H9 (cell line): ENCODE measurements around the gene RAP1GDS1. TPM values are rescaled to one million over a fixed set of nuclear protein-coding genes. Genes with fewer than 3 reads are reported as not detected.

Experiments
- DNase-seq: peaks from one replicate; pipeline ENCODE4 v3.0.0-alpha.2; 2017
- H2AFZ ChIP-seq: one replicate; pipeline ENCODE4 v1.6.1; 2013; ENCODE audit warnings: mild to moderate bottlenecking, low read length, control low read depth, moderate library complexity
- H2AK5ac ChIP-seq: 2 replicates; pipeline ENCODE4 v1.6.1; 2013; ENCODE audit warnings: low read length, control low read depth, mixed read lengths; ENCODE audit not compliant: insufficient read length
- H2BK120ac ChIP-seq: one replicate; pipeline ENCODE4 v1.6.1; 2013; ENCODE audit warnings: low read depth, mild to moderate bottlenecking, low read length, control low read depth, inconsistent platforms; ENCODE audit not compliant: poor library complexity, severe bottlenecking
- H2BK12ac ChIP-seq: 2 replicates; pipeline ENCODE4 v1.6.1; 2013; ENCODE audit warnings: low read length, control low read depth, mixed read lengths, low read depth; ENCODE audit not compliant: insufficient read length
- H2BK15ac ChIP-seq: 2 replicates; pipeline ENCODE4 v1.6.1; 2013; ENCODE audit warnings: low read depth, low read length, control low read depth
- H2BK20ac ChIP-seq: one replicate; pipeline ENCODE4 v1.6.1; 2013; ENCODE audit warnings: low read depth, mild to moderate bottlenecking, low read length, control low read depth, inconsistent platforms; ENCODE audit not compliant: poor library complexity, severe bottlenecking
- H2BK5ac ChIP-seq: 2 replicates; pipeline ENCODE4 v1.6.1; 2013; ENCODE audit warnings: low read length, control low read depth, mixed read lengths; ENCODE audit not compliant: insufficient read length
- H3K14ac ChIP-seq: 2 replicates; pipeline ENCODE4 v1.6.1; 2013; ENCODE audit warnings: low read length, control low read depth; ENCODE audit not compliant: insufficient read depth
- H3K18ac ChIP-seq: 2 replicates; pipeline ENCODE4 v1.6.1; 2013; ENCODE audit warnings: low read depth, mild to moderate bottlenecking, mixed read lengths, low read length, control low read depth; ENCODE audit not compliant: insufficient read length
- H3K23ac ChIP-seq: 2 replicates; pipeline ENCODE4 v1.6.1; 2013; ENCODE audit warnings: low read length, control low read depth, mixed read lengths, low read depth; ENCODE audit not compliant: insufficient read length
- H3K23me2 ChIP-seq: 2 replicates; pipeline ENCODE4 v1.6.1; 2013; ENCODE audit warnings: low read depth, mild to moderate bottlenecking, mixed read lengths, low read length, control low read depth; ENCODE audit not compliant: insufficient read length, poor library complexity, severe bottlenecking
- H3K27ac ChIP-seq: 2 replicates; pipeline ENCODE4 v1.5.1; 2013; ENCODE audit warnings: low read length, control low read depth, mixed read lengths, low read depth; ENCODE audit not compliant: insufficient read length
- H3K27me3 ChIP-seq: 2 replicates; pipeline ENCODE4 v1.6.1; 2013; ENCODE audit warnings: low read length, control low read depth, inconsistent platforms; ENCODE audit not compliant: insufficient read depth
- H3K4ac ChIP-seq: 2 replicates; pipeline ENCODE4 v1.6.1; 2013; ENCODE audit warnings: low read depth, mild to moderate bottlenecking, control low read depth, inconsistent platforms, low read length, moderate library complexity
- H3K4me1 ChIP-seq: 2 replicates; pipeline ENCODE4 v1.6.1; 2013; ENCODE audit warnings: low read length, control low read depth, inconsistent platforms; ENCODE audit not compliant: insufficient read depth
- H3K4me2 ChIP-seq: 2 replicates; pipeline ENCODE4 v1.6.1; 2013; ENCODE audit warnings: low read length, control low read depth, mixed read lengths; ENCODE audit not compliant: insufficient read length, insufficient read depth
- H3K56ac ChIP-seq: 2 replicates; pipeline ENCODE4 v1.6.1; 2013; ENCODE audit warnings: low read depth, mild to moderate bottlenecking, mixed read lengths, low read length, control low read depth; ENCODE audit not compliant: insufficient read length
- H3K79me1 ChIP-seq: 2 replicates; pipeline ENCODE4 v1.6.1; 2013; ENCODE audit warnings: low read depth, mild to moderate bottlenecking, moderate library complexity, low read length, control low read depth, inconsistent platforms; ENCODE audit not compliant: insufficient read depth, poor library complexity, severe bottlenecking
- H3K79me2 ChIP-seq: 2 replicates; pipeline ENCODE4 v1.6.1; 2013; ENCODE audit warnings: low read length, control low read depth, inconsistent platforms; ENCODE audit not compliant: insufficient read depth
- H3K9ac ChIP-seq: 2 replicates; pipeline ENCODE4 v1.6.1; 2013; ENCODE audit warnings: low read length, control low read depth, mixed read lengths; ENCODE audit not compliant: insufficient read length; ENCODE audit errors: extremely low read depth
- H3K9me3 ChIP-seq: one replicate; pipeline ENCODE4 v1.6.1; 2013; ENCODE audit warnings: low read depth, low read length, inconsistent platforms; ENCODE audit not compliant: control insufficient read depth
- H3T11ph ChIP-seq: one replicate; pipeline ENCODE4 v1.6.1; 2013; ENCODE audit warnings: mild to moderate bottlenecking, low read length, control low read depth, inconsistent platforms
- H4K20me1 ChIP-seq: one replicate; pipeline ENCODE4 v1.6.1; 2013; ENCODE audit not compliant: control insufficient read depth, insufficient read length, insufficient read depth
- H4K5ac ChIP-seq: 2 replicates; pipeline ENCODE4 v1.6.1; 2013; ENCODE audit warnings: low read depth, mild to moderate bottlenecking, mixed read lengths, low read length, control low read depth; ENCODE audit not compliant: insufficient read length
- H4K8ac ChIP-seq: replicated peaks from 2 replicates; pipeline ENCODE4 v1.6.1; 2013; ENCODE audit warnings: low read length, control low read depth, mixed read lengths, low read depth; ENCODE audit not compliant: insufficient read length
- H4K91ac ChIP-seq: 2 replicates; pipeline ENCODE4 v1.6.1; 2013; ENCODE audit warnings: low read depth, mild to moderate bottlenecking, moderate library complexity, mixed read lengths, low read length, control low read depth; ENCODE audit not compliant: insufficient read length
- H3K27ac Mint-ChIP-seq, 3 experiments: 2 replicates in 2 of 3; 3 replicates in 1 of 3; pipeline ENCODE4 v1.8.0; 2020 to 2021; ENCODE audit warnings: mixed read lengths in 3 of 3, mild to moderate bottlenecking in 1 of 3, moderate library complexity in 1 of 3
- H3K27me3 Mint-ChIP-seq: 2 replicates; pipeline ENCODE4 v1.8.0; 2021; ENCODE audit warnings: low read depth, mild to moderate bottlenecking, moderate library complexity, mixed read lengths
- H3K36me3 Mint-ChIP-seq, 3 experiments: 2 replicates in 2 of 3; 3 replicates in 1 of 3; pipeline ENCODE4 v1.8.0; 2020 to 2021; ENCODE audit warnings: low read depth in 3 of 3, mixed read lengths in 3 of 3; ENCODE audit not compliant: insufficient read depth in 1 of 3
- H3K4me1 Mint-ChIP-seq, 2 experiments: 2 replicates each; pipeline ENCODE4 v1.8.0; 2020; ENCODE audit warnings: mixed read lengths in 2 of 2
- H3K4me3 Mint-ChIP-seq, 2 experiments: 2 replicates in 1 of 2; 3 replicates in 1 of 2; pipeline ENCODE4 v1.8.0; 2020 to 2021; ENCODE audit warnings: mild to moderate bottlenecking in 2 of 2, mixed read lengths in 2 of 2, moderate library complexity in 1 of 2
- H3K9me3 Mint-ChIP-seq, 2 experiments: 2 replicates in 1 of 2; 3 replicates in 1 of 2; pipeline ENCODE4 v1.8.0; 2020; ENCODE audit warnings: mild to moderate bottlenecking in 2 of 2, mixed read lengths in 2 of 2, moderate library complexity in 1 of 2
- CTCF ChIP-seq: fragments of 200-600 bp; sonication (generic); conservative IDR thresholded peaks from 3 replicates; pipeline ENCODE4 v1.8.0; 2021; ENCODE audit warnings: antibody characterized with exemption, mild to moderate bottlenecking
- WGBS: extraction: QIAGEN DNeasy Blood & Tissue Kit; methylation state at CpG from one replicate; pipeline ENCODE4 v1.1.7; 2013; ENCODE audit warnings: missing lambda C conversion rate, low lambda C conversion rate, mixed read lengths; ENCODE audit not compliant: insufficient read length; ENCODE audit errors: extremely low coverage; 5-methylcytosine and 5-hydroxymethylcytosine counted together
- total RNA-seq: library from RNA; stranded (reverse); gene quantifications from 2 replicates; pipeline ENCODE4 v1.2.1, GENCODE V29; 2021

The RAP1GDS1 gene
- total RNA-seq, 1 experiment from 2014 or later = 25.2 TPM

- no peak overlapping the region for H2BK120ac ChIP-seq
- H2BK20ac ChIP-seq = no peak overlapping the region
- no peak overlapping the region for H2BK15ac ChIP-seq
- TF ChIP-seq CTCF = no peak
- H3K9me3 ChIP-seq = no peaks in the 10 kb centered on the region
- H4K20me1 ChIP-seq = no peaks in the 10 kb centered on the region
- no peak overlapping the region for H4K5ac ChIP-seq
- H3K27me3 ChIP-seq = no peaks in the 10 kb centered on the region
- no peak overlapping the region for H2AFZ ChIP-seq
- no peak for DNase-seq
- H3K23me2 ChIP-seq = no peaks in the 10 kb centered on the region
- Mint-ChIP-seq H3K36me3 (no peaks in the 10 kb centered on the region; a peak in 1 of 7 replicates), H3K27me3 (no peaks in the 10 kb centered on the region), H3K4me1 (no peaks in the 10 kb centered on the region), H3K27ac (no peak overlapping the region), H3K9me3 (no peaks in the 10 kb centered on the region), H3K4me3 (no peak overlapping the region)
- H3K4me2 ChIP-seq = no peak overlapping the region
- no peaks in the 10 kb centered on the region for H3K79me1 ChIP-seq
- no peak overlapping the region for H3K23ac ChIP-seq
- no peak overlapping the region for H3K56ac ChIP-seq
- no peak overlapping the region for H3K27ac ChIP-seq
- H4K8ac ChIP-seq = no peak overlapping the region
- H2BK12ac ChIP-seq = no peak overlapping the region
- no peak overlapping the region for H3K4ac ChIP-seq
- no peak overlapping the region for H2AK5ac ChIP-seq
- H3K4me1 ChIP-seq = no peaks in the 10 kb centered on the region
- no peak overlapping the region for H3K9ac ChIP-seq
- no peak overlapping the region for H3K14ac ChIP-seq
- no peak overlapping the region for H4K91ac ChIP-seq
- H2BK5ac ChIP-seq = no peak overlapping the region
- no peak overlapping the region for H3K18ac ChIP-seq
- no CpG with 5 or more reads among the region's 1 CpG for WGBS
- no peak overlapping the region for H3T11ph ChIP-seq
- H3K79me2 ChIP-seq = no peaks in the 10 kb centered on the region
These were observed 172.5 kb downstream of the RAP1GDS1 start for GRCh38 chr4:98433691-98434090.
